Mononuclear cell (primary cell): Measurements from ENCODE around the gene TESPA1. TPM values are rescaled to one million over a fixed set of nuclear protein-coding genes. Genes with fewer than 3 reads are reported as not detected.

Source experiments
- total RNA-seq: library from RNA; depleted of rRNA; stranded (reverse); fragments of >200 nt; gene quantifications from one replicate; pipeline ENCODE4 v1.2.3, GENCODE V29; 2012

Gene TESPA1
- total RNA-seq, 1 donor, result 113 TPM

Other genes starting within 250 kb of the TESPA1 start
- gene MUCL1, start 130.2 kb downstream of the TESPA1 start, total RNA-seq, result not detected
- gene NEUROD4, start 35.2 kb upstream of the TESPA1 start, total RNA-seq, result not detected
- gene OR9K2, start 141.6 kb upstream of the TESPA1 start, total RNA-seq, result not detected
- gene OR10A7, start 236.3 kb upstream of the TESPA1 start, total RNA-seq, result 0.42 TPM